ENCODE results near the gene MTMR10. TPM values are rescaled to one million over a fixed set of nuclear protein-coding genes. Genes with fewer than 3 reads are reported as not detected.

MTMR10 gene
- total and polyA plus RNA-seq, 5 donors from 2014 or later: 6.1 to 36.5 (median 6.6) TPM

DNA sequence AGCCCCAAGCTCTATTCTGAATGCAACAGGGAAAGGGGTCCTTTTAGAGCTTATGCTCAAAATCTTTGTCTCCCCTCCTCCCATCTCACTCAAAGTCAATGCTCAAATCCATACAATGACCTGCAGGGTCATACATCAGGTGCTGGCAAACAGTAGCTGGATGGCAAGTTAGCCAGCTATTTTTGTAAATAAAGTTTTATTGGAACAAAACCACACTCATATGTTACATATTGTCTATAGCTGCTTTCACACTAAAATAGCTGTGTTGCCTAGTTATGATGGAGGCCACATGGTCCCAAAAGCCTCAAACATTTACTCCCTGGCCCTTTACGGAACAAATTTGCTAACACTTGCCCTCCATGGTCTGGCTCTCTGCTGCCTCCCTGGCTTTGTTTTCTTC lies 89.5 kb downstream of the MTMR10 start:
- H3K27ac ChIP-seq (ENCODE audit: insufficient read depth, low read length, poor library complexity, severe bottlenecking): no peak overlapping the region
- peaks cover 16 to 39% (median 29%) of the 10 kb centered on the region in 4 donors for H3K4me1 Mint-ChIP-seq
- DNase-seq: no peak
- peaks cover 17% of the 10 kb centered on the region for H3K36me3 Mint-ChIP-seq
- H3K27me3 ChIP-seq (ENCODE audit: control insufficient read depth, insufficient read depth, low read length): no peaks in the 10 kb centered on the region
- no peaks in the 10 kb centered on the region for H3K9me3 Mint-ChIP-seq
- H3K9me3 ChIP-seq (ENCODE audit: control insufficient read depth in 2 of 2, low read length in 2 of 2): no peaks in the 10 kb centered on the region
- no peak overlapping the region for H3K27ac Mint-ChIP-seq
- H3K4me3 Mint-ChIP-seq: peak overlapping the region in 2 of 4 donors; percentile 45 to 97
- H3K27me3 Mint-ChIP-seq: peaks cover 4% of the 10 kb centered on the region
- ATAC-seq (ENCODE audit: low read depth in 2 of 2): no peak
- H3K4me1 ChIP-seq (ENCODE audit: control insufficient read depth, insufficient read depth, low read length, poor library complexity, severe bottlenecking): peaks cover 11% of the 10 kb centered on the region
- H3K4me3 ChIP-seq (ENCODE audit: low read depth, low read length): no peak overlapping the region
- no peaks in the 10 kb centered on the region for H3K36me3 ChIP-seq (ENCODE audit: control insufficient read depth, insufficient read depth, low read length)

DNA sequence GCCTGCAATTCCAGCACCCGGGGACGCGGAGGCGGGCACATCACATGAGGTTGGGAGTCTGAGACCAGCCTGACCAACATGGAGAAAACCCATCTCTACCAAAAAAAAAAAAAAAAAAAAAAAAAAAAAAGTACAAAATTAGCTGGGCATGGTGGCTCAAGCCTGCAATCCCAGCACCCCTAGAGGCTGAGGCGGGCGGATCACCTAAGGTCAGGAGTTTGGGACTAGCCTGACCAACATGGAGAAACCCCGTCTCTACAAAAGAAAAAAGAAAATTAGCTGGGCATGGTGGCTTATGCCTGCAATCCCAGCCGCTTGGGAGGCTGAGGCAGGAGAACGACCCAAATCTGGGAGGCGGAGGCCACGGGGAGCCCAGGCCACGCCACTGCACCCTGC lies 95.2 kb downstream of the MTMR10 start:
- Mint-ChIP-seq H3K9me3 (peaks cover 0 to 3% (median 0%) of the 10 kb centered on the region in 7 donors), H3K27me3 (no peaks in the 10 kb centered on the region), H3K4me3 (no peak overlapping the region), H3K36me3 (no peaks in the 10 kb centered on the region), H3K4me1 (peaks cover 0 to 3% (median 1%) of the 10 kb centered on the region in 4 donors), H3K27ac (no peak overlapping the region)
- DNase-seq (no peak), ATAC-seq (ENCODE audit: low read depth in 2 of 2) (no peak)
- Histone ChIP-seq H3K4me3 (ENCODE audit: low read depth, low read length) (no peak overlapping the region), H3K4me1 (ENCODE audit: control insufficient read depth, insufficient read depth, low read length, poor library complexity, severe bottlenecking) (no peaks in the 10 kb centered on the region), H3K27ac (ENCODE audit: insufficient read depth, low read length, poor library complexity, severe bottlenecking) (no peak overlapping the region), H3K27me3 (ENCODE audit: control insufficient read depth, insufficient read depth, low read length) (no peaks in the 10 kb centered on the region), H3K9me3 (ENCODE audit: control insufficient read depth in 2 of 2, low read length in 2 of 2) (no peaks in the 10 kb centered on the region), H3K36me3 (ENCODE audit: control insufficient read depth, insufficient read depth, low read length) (no peaks in the 10 kb centered on the region)

GRCh38 chr15:30895461-30896210 lies 95.8 kb downstream of the MTMR10 start:
- no peaks in the 10 kb centered on the region for H3K36me3 ChIP-seq (ENCODE audit: control insufficient read depth, insufficient read depth, low read length)
- no peak overlapping the region for H3K4me3 ChIP-seq (ENCODE audit: low read depth, low read length)
- H3K27ac ChIP-seq (ENCODE audit: insufficient read depth, low read length, poor library complexity, severe bottlenecking): no peak overlapping the region
- H3K27ac Mint-ChIP-seq: no peak overlapping the region
- H3K4me1 ChIP-seq (ENCODE audit: control insufficient read depth, insufficient read depth, low read length, poor library complexity, severe bottlenecking): no peaks in the 10 kb centered on the region
- ATAC-seq (ENCODE audit: low read depth in 2 of 2) (no peak), DNase-seq (no peak)
- no peaks in the 10 kb centered on the region for H3K9me3 ChIP-seq (ENCODE audit: control insufficient read depth in 2 of 2, low read length in 2 of 2)
- peaks cover 0 to 3% (median 0%) of the 10 kb centered on the region in 7 donors for H3K9me3 Mint-ChIP-seq
- no peaks in the 10 kb centered on the region for H3K36me3 Mint-ChIP-seq
- H3K4me3 Mint-ChIP-seq: no peak overlapping the region
- peaks cover 0 to 3% (median 0%) of the 10 kb centered on the region in 4 donors for H3K4me1 Mint-ChIP-seq
- H3K27me3 Mint-ChIP-seq: no peaks in the 10 kb centered on the region
- no peaks in the 10 kb centered on the region for H3K27me3 ChIP-seq (ENCODE audit: control insufficient read depth, insufficient read depth, low read length)

GRCh38 chr15:30889196-30889595 lies 102.2 kb downstream of the MTMR10 start:
- ATAC-seq (ENCODE audit: low read depth in 2 of 2): no peak

More at GRCh38 chr15:30889196-30889595, 102.2 kb downstream of the MTMR10 start:
- Mint-ChIP-seq H3K36me3 (no peaks in the 10 kb centered on the region), H3K27me3 (no peaks in the 10 kb centered on the region), H3K4me3 (no peak overlapping the region), H3K9me3 (peaks cover 0 to 3% (median 0%) of the 10 kb centered on the region in 7 donors), H3K27ac (no peak overlapping the region), H3K4me1 (peaks cover 0 to 8% (median under 1%) of the 10 kb centered on the region in 4 donors)
- no peaks in the 10 kb centered on the region for H3K9me3 ChIP-seq (ENCODE audit: control insufficient read depth in 2 of 2, low read length in 2 of 2)
- no peak overlapping the region for H3K27ac ChIP-seq (ENCODE audit: insufficient read depth, low read length, poor library complexity, severe bottlenecking)
- H3K36me3 ChIP-seq (ENCODE audit: control insufficient read depth, insufficient read depth, low read length): no peaks in the 10 kb centered on the region
- no peaks in the 10 kb centered on the region for H3K4me1 ChIP-seq (ENCODE audit: control insufficient read depth, insufficient read depth, low read length, poor library complexity, severe bottlenecking)
- no peak for DNase-seq
- no peak overlapping the region for H3K4me3 ChIP-seq (ENCODE audit: low read depth, low read length)
- no peaks in the 10 kb centered on the region for H3K27me3 ChIP-seq (ENCODE audit: control insufficient read depth, insufficient read depth, low read length)

Other genes starting within 250 kb of the MTMR10 start
- gene FAN1, start 87.7 kb downstream of the MTMR10 start, total RNA-seq: 10.6 TPM
- 1 to 10 TPM; 2.4 to 6.0 (median 4.1) TPM for gene FAN1, start 87.7 kb downstream of the MTMR10 start, polyA plus RNA-seq
- gene TRPM1, start 110.1 kb upstream of the MTMR10 start, total RNA-seq: not detected
- gene TRPM1, start 110.1 kb upstream of the MTMR10 start, polyA plus RNA-seq: not detected